ENCODE data around the gene ZBTB11. TPM values are rescaled to one million over a fixed set of nuclear protein-coding genes. Genes with fewer than 3 reads are reported as not detected.
A peak's percentile ranks its signal among the peaks of the same experiment; 100 is the strongest.
"Not testable (repeated sequence)": the region's sequence is repeated elsewhere in the genome, so short reads cannot be mapped to it uniquely, and the experiment has no call there.

Gene ZBTB11
- total and polyA plus RNA-seq, 2 experiments from 2014 or later: 7.3 to 15.8 TPM

DNA sequence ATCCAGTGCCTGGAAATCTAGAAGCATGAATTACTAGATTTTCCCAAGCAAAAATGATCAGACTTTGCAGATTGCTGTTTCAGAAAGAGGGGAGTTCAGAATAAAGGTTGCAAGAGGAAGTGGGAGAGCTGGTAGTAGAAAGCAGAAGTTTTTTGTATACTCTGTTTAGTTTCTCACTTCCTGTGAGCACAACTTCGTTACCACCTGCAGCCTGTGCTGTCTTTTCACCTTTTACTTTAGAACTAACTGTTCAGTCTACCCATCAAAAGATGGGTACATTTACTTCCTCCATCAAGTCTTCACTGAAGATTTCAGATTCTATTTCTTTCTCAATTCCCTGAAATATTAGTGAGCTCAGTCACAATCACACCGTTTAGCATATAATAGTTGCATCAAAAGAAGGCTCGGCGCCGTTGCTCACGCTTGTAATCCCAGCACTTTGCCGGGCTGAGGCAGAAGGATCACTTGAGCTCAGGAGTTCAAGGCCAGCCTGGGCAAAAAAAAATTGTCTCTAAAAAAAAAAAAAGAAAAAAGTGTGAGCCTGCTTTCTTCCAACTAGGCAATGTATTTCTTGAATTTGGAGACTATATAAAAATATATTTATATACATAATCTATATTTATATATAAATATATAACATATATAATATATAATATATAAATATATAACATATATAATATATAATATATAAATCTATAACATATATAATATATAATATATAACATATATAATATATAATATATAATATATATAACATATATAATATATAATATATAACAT is 45.7 kb upstream of the ZBTB11 start:
- Histone ChIP-seq H3K27ac (no peak overlapping the region), H3K36me3 (peaks cover 6% of the 10 kb centered on the region), H3K4me3 (no peak overlapping the region), H3K27me3 (no peaks in the 10 kb centered on the region), H3K4me1 (ENCODE audit: low read depth) (peaks cover 10% of the 10 kb centered on the region), H3K9me3 (ENCODE audit: low read depth) (no peaks in the 10 kb centered on the region)
- no peak for DNase-seq (ENCODE audit: low read depth in 1 of 2, low spot score in 1 of 2)
- TF ChIP-seq, protein P1, sequence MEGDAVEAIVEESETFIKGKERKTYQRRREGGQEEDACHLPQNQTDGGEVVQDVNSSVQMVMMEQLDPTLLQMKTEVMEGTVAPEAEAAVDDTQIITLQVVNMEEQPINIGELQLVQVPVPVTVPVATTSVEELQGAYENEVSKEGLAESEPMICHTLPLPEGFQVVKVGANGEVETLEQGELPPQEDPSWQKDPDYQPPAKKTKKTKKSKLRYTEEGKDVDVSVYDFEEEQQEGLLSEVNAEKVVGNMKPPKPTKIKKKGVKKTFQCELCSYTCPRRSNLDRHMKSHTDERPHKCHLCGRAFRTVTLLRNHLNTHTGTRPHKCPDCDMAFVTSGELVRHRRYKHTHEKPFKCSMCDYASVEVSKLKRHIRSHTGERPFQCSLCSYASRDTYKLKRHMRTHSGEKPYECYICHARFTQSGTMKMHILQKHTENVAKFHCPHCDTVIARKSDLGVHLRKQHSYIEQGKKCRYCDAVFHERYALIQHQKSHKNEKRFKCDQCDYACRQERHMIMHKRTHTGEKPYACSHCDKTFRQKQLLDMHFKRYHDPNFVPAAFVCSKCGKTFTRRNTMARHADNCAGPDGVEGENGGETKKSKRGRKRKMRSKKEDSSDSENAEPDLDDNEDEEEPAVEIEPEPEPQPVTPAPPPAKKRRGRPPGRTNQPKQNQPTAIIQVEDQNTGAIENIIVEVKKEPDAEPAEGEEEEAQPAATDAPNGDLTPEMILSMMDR (IDR thresholded peaks at IDR 0.05; ENCODE audit: low read depth, low read length): no peak

DNA sequence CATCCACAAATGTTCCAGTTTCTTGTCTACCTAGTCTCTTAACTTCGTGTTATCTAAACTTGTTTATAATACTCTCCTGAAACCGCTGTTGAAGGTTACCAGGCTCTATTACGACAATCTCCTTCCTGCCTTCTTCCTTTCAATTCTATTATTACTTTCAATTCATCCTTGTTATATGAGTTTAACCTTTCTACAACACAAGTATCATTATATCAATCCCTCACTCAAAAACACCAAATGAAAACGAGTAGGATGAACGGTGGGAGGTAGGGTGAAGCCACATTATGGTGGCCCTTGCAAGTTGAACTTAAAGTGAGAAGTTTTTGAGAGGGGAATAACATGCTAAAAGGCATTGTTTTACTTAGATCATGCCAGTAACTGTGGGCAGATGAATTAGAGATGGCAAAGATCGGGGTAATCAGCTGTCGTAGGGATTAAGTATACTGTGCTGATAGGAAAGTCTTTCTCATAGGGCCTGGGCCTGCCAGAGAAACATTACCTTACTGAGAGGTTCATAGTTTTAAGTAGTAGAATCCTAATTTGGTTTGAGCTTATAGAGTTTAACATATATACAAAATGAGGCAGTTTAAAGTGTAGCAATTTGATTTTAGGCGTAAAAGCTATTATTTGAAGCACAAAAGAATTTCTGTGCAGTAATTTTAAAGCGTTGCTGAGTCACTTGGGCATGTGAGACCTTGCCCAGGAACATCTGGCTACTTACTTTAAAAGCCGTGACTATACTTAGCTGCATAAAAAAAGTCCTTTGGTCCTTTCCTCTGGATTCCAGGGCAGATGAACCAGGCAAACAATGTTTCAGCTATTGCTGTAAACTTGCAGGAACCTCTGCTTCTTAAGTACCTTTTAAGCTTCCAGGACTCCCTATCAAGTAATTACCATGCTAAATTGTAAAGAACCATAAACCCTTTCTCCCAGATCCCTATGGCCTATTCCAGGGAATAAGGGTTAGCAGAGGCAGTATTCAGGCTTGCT is 44.2 kb upstream of the ZBTB11 start:
- H3K9me3 ChIP-seq (ENCODE audit: low read depth): no peaks in the 10 kb centered on the region
- TF ChIP-seq, protein P1 (IDR thresholded peaks at IDR 0.05; ENCODE audit: low read depth, low read length): no peak
- H3K27me3 ChIP-seq: no peaks in the 10 kb centered on the region
- H3K36me3 ChIP-seq: no peaks in the 10 kb centered on the region
- peak overlapping the region; percentile 66 for H3K27ac ChIP-seq
- peaks cover 10% of the 10 kb centered on the region for H3K4me1 ChIP-seq (ENCODE audit: low read depth)
- DNase-seq (ENCODE audit: low read depth in 1 of 2, low spot score in 1 of 2): no peak
- no peak overlapping the region for H3K4me3 ChIP-seq

DNA sequence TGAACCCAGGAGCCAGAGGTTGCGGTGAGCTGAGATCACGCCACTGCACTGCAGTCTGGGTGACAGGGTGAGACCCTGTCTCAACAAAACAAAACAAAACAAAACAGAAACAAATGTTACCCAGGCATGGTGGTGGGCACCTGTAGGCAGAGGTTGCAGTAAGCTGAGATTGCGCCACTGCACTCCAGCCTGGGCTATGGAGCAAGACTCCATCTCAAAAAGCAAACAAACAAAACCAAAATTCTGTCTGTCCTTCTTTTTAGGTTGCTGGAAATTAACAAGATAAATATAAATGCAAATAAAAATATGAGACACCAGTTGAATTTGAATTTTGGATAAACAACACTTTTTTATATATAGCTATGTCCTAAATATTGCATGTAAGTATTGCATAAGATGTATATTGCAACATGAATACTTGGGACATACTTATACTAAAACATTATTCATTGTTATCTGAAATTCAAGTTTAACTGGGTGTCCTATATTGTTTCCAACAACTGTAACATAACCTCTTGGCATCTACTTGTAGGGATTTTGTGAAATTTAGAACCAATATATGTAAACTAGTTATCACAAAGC is 42.8 kb upstream of the ZBTB11 start:
- no peak overlapping the region for H3K4me3 ChIP-seq
- DNase-seq (ENCODE audit: low read depth in 1 of 2, low spot score in 1 of 2): peak in 1 of 2 donors; percentile 40
- H3K4me1 ChIP-seq (ENCODE audit: low read depth): peaks cover 5% of the 10 kb centered on the region
- no peaks in the 10 kb centered on the region for H3K9me3 ChIP-seq (ENCODE audit: low read depth)
- no peaks in the 10 kb centered on the region for H3K27me3 ChIP-seq
- H3K27ac ChIP-seq: no peak overlapping the region
- TF ChIP-seq, protein P1 (IDR thresholded peaks at IDR 0.05; ENCODE audit: low read depth, low read length): no peak
- H3K36me3 ChIP-seq: no peaks in the 10 kb centered on the region

DNA sequence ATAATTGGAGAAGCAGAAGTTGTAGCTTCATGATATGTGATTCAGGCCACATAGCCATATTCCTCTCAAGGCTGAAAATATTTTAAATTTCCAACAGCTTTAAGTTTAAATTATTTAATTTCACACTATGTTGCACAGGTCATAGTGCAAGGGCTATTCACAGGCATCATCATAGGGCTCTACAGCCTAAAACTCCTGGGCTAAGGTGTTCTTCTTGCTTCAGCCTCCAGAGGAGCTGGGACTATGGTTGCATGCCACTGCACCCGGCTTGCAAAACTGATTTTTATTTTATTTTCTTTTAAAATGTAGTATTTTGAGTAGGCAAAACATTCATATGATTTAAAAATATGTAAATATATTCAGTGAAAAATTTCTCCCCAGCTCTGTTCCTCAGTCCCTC is 41.5 kb upstream of the ZBTB11 start:
- Histone ChIP-seq H3K9me3 (ENCODE audit: low read depth) (no peaks in the 10 kb centered on the region), H3K27ac (no peak overlapping the region), H3K36me3 (no peaks in the 10 kb centered on the region), H3K27me3 (no peaks in the 10 kb centered on the region), H3K4me1 (ENCODE audit: low read depth) (peaks cover 5% of the 10 kb centered on the region), H3K4me3 (no peak overlapping the region)
- DNase-seq (ENCODE audit: low read depth in 1 of 2, low spot score in 1 of 2): no peak
- TF ChIP-seq, protein P1 (IDR thresholded peaks at IDR 0.05; ENCODE audit: low read depth, low read length): no peak

DNA sequence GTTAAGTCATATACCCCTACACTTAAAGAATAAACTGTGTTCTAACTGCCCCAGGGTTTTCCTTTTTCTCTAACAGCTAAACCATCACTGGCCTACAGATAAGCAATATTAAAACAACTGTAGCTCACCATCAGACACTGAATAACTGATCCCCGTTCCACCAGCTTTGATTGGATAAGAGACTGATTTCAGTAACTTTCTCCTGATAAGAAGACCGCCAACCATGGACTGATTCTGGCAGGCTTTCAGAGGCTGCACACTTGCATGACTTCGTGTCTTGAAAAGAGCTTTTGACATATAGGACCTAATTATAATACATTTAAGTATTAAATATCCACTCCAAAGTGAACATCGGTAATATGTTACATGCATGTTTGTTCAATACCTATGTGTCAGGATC is 32.2 kb upstream of the ZBTB11 start:
- DNase-seq (ENCODE audit: low read depth in 1 of 2, low spot score in 1 of 2): peak in 1 of 2 donors; percentile 18
- H3K4me1 ChIP-seq (ENCODE audit: low read depth): no peaks in the 10 kb centered on the region
- H3K4me3 ChIP-seq: no peak overlapping the region
- no peaks in the 10 kb centered on the region for H3K27me3 ChIP-seq
- no peak overlapping the region for H3K27ac ChIP-seq
- TF ChIP-seq, protein P1 (IDR thresholded peaks at IDR 0.05; ENCODE audit: low read depth, low read length): no peak
- no peaks in the 10 kb centered on the region for H3K9me3 ChIP-seq (ENCODE audit: low read depth)
- no peaks in the 10 kb centered on the region for H3K36me3 ChIP-seq

DNA sequence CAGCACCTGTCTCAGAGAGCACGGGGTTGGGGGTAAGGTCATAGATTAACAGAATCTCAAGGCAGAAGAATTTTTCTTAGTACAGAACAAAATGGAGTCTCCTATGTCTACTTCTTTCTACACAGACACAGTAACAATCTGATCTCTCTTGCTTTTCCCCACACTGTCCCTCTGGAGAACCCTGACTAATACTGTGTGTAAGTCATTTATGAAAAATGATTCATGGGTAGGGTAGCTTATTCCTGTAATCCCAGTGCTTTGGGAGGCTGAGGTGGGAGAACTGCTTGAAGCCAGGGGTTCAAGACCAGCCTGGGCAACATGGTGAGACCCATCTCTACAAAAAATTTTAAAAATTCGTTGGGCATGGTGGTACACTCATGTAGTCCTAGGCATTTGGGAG is 27.7 kb upstream of the ZBTB11 start:
- H3K9me3 ChIP-seq (ENCODE audit: low read depth); H3K27ac ChIP-seq; H3K4me1 ChIP-seq (ENCODE audit: low read depth); H3K4me3 ChIP-seq; H3K36me3 ChIP-seq; DNase-seq (ENCODE audit: low read depth in 1 of 2, low spot score in 1 of 2); H3K27me3 ChIP-seq: not testable (repeated sequence)

Measured in cardiac muscle cell (in vitro differentiated cells and primary cell).